Stimulated activated CD8-positive, alpha-beta memory T cell treated with anti-CD3 and anti-CD28 coated beads, Interleukin-7, amount 100 ng/mL, for 24 hours (primary cell): ENCODE results near the gene TTC27.

Experiments used
- DNase-seq: peaks from one replicate; pipeline ENCODE4 v3.0.0-alpha.2; 2020; ENCODE audit warnings: low read depth

TTC27 gene

GRCh38 chr2:32671885-32672533, 44.2 kb downstream of the TTC27 start:
- DNase-seq = no peak

- no peak for DNase-seq
Measured at GRCh38 chr2:32678825-32679224, 51.0 kb downstream of the TTC27 start.

- DNase-seq = no peak
Measured at GRCh38 chr2:32680942-32681341, 53.1 kb downstream of the TTC27 start.

- DNase-seq = no peak
Measured at GRCh38 chr2:32683520-32684086, 55.8 kb downstream of the TTC27 start.

GRCh38 chr2:32688541-32688940, 60.7 kb downstream of the TTC27 start:
- DNase-seq = no peak

GRCh38 chr2:32691678-32692077, 63.8 kb downstream of the TTC27 start:
- no peak for DNase-seq

GRCh38 chr2:32696439-32696838, 68.6 kb downstream of the TTC27 start:
- no peak for DNase-seq

GRCh38 chr2:32697156-32697555, 69.3 kb downstream of the TTC27 start:
- no peak for DNase-seq

GRCh38 chr2:32699151-32699550, 71.3 kb downstream of the TTC27 start:
- DNase-seq = no peak

GRCh38 chr2:32701806-32702205, 74.0 kb downstream of the TTC27 start:
- no peak for DNase-seq

GRCh38 chr2:32702303-32703064, 74.6 kb downstream of the TTC27 start:
- no peak for DNase-seq

- no peak for DNase-seq
Measured at GRCh38 chr2:32706815-32707579, 79.1 kb downstream of the TTC27 start.

GRCh38 chr2:32711219-32711618, 83.4 kb downstream of the TTC27 start:
- DNase-seq = no peak

GRCh38 chr2:32711908-32712501, 84.2 kb downstream of the TTC27 start:
- DNase-seq = no peak

- no peak for DNase-seq
Measured at GRCh38 chr2:32712870-32713269, 85.0 kb downstream of the TTC27 start.

- no peak for DNase-seq
Measured at GRCh38 chr2:32714521-32714920, 86.7 kb downstream of the TTC27 start.

- DNase-seq = no peak
Measured at GRCh38 chr2:32715391-32715841, 87.6 kb downstream of the TTC27 start.

- no peak for DNase-seq
Measured at GRCh38 chr2:32715981-32716380, 88.1 kb downstream of the TTC27 start.

GRCh38 chr2:32716598-32716997, 88.7 kb downstream of the TTC27 start:
- DNase-seq = no peak

- no peak for DNase-seq
Measured at GRCh38 chr2:32718752-32719151, 90.9 kb downstream of the TTC27 start.

GRCh38 chr2:32719430-32719829, 91.6 kb downstream of the TTC27 start:
- no peak for DNase-seq
